ENCODE data around the gene FAM43A. TPM values are rescaled to one million over a fixed set of nuclear protein-coding genes. Genes with fewer than 3 reads are reported as not detected.
A peak's percentile ranks its signal among the peaks of the same experiment; 100 is the strongest.

Gene FAM43A
- total and polyA plus RNA-seq, 9 donors: 4.0 to 12.1 (median 6.3) TPM

- H3K27me3 ChIP-seq: no peaks in the 10 kb centered on the region
- no peak for DNase-seq
- no peaks in the 10 kb centered on the region for H3K36me3 ChIP-seq
- 57 to 60% (median 58%) methylated on average over 11 of the region's 11 CpGs for WGBS, 3 donors
- no peak overlapping the region for H3K4me3 ChIP-seq
- intact Hi-C loops (cut with DNase I): loop anchor here in 3 of 4 donors (2.0 to 10.0 kb wide), 5 partner anchors 424 to 844 kb away; no protein-coding TSS in a partner anchor
- no peak overlapping the region for H3K27ac ChIP-seq
- no peak for TF ChIP-seq POLR2A (IDR thresholded peaks at IDR 0.05)
- no peak for TF ChIP-seq EP300 (IDR thresholded peaks at IDR 0.05)
- no peaks in the 10 kb centered on the region for H3K4me1 ChIP-seq (ENCODE audit: insufficient read depth)
- no peaks in the 10 kb centered on the region for H3K9me3 ChIP-seq
Observed at GRCh38 chr3:194680888-194681615, 4.6 kb upstream of the FAM43A start.

GRCh38 chr3:194682189-194682693 is 3.4 kb upstream of the FAM43A start:
- intact Hi-C loops (cut with DNase I): loop anchor here in 3 of 4 donors (5.0 to 10.0 kb wide), 4 partner anchors 423 to 843 kb away; no protein-coding TSS in a partner anchor
- Histone ChIP-seq H3K4me3 (no peak overlapping the region), H3K36me3 (no peaks in the 10 kb centered on the region), H3K4me1 (ENCODE audit: insufficient read depth) (peaks cover 4% of the 10 kb centered on the region), H3K9me3 (no peaks in the 10 kb centered on the region), H3K27me3 (no peaks in the 10 kb centered on the region), H3K27ac (no peak overlapping the region)
- TF ChIP-seq POLR2A (IDR thresholded peaks at IDR 0.05) (no peak), CTCF (IDR thresholded peaks at IDR 0.05) (no peak), EP300 (IDR thresholded peaks at IDR 0.05) (no peak)
- DNase-seq: no peak
- 25 to 29% (median 26%) methylated on average over 4 of the region's 4 CpGs for WGBS, 3 donors

GRCh38 chr3:194682694-194683310 is 2.9 kb upstream of the FAM43A start:
- no peak overlapping the region for H3K27ac ChIP-seq
- peaks cover 5% of the 10 kb centered on the region for H3K4me1 ChIP-seq (ENCODE audit: insufficient read depth)
- TF ChIP-seq POLR2A (IDR thresholded peaks at IDR 0.05) (no peak), CTCF (IDR thresholded peaks at IDR 0.05) (peak; percentile 76 to 87 (median 81)), EP300 (IDR thresholded peaks at IDR 0.05) (no peak)
- peak; percentile 54 to 75 (median 68) for DNase-seq
- no peaks in the 10 kb centered on the region for H3K36me3 ChIP-seq
- intact Hi-C loops (cut with DNase I): loop anchor here in 3 of 4 donors (5.0 to 10.0 kb wide), 4 partner anchors 422 to 842 kb away; no protein-coding TSS in a partner anchor
- 35 to 39% (median 38%) methylated on average over 14 of the region's 14 CpGs for WGBS, 3 donors
- no peak overlapping the region for H3K4me3 ChIP-seq
- no peaks in the 10 kb centered on the region for H3K27me3 ChIP-seq
- H3K9me3 ChIP-seq: no peaks in the 10 kb centered on the region

- H3K27me3 ChIP-seq: no peaks in the 10 kb centered on the region
- TF ChIP-seq EP300 (IDR thresholded peaks at IDR 0.05) (no peak), POLR2A (IDR thresholded peaks at IDR 0.05) (no peak), CTCF (IDR thresholded peaks at IDR 0.05) (no peak)
- peaks cover 10% of the 10 kb centered on the region for H3K4me1 ChIP-seq (ENCODE audit: insufficient read depth)
- intact Hi-C loops (cut with DNase I): loop anchor here in 3 of 4 donors (5.0 to 10.0 kb wide), 4 partner anchors 421 to 841 kb away; no protein-coding TSS in a partner anchor
- no peaks in the 10 kb centered on the region for H3K9me3 ChIP-seq
- H3K36me3 ChIP-seq: no peaks in the 10 kb centered on the region
- WGBS, 3 donors: 24 to 53% (median 41%) methylated on average over 2 of the region's 2 CpGs
- no peak overlapping the region for H3K4me3 ChIP-seq
- DNase-seq: no peak
- H3K27ac ChIP-seq: no peak overlapping the region
Observed at GRCh38 chr3:194683380-194683779, 2.3 kb upstream of the FAM43A start.
